Fibroblast of skin of left quadriceps (primary cell): ENCODE results near the gene XG.
A peak's percentile ranks its signal among the peaks of the same experiment; 100 is the strongest.
"Not testable (repeated sequence)": the region's sequence is repeated elsewhere in the genome, so short reads cannot be mapped to it uniquely, and the experiment has no call there.

ENCODE experiments used
- DNase-seq, 2 experiments: peaks; one replicate each; pipeline ENCODE4 v3.0.0-alpha.2; 2013; ENCODE audit warnings: low read depth in 2 of 2

Gene XG

GRCh38 chrX:2751874-2752300 is at the start of gene XG:
Gene XG (plus strand): TSS chrX:2752040. CDS start chrX:2752275, 235 bp downstream.
- not testable (repeated sequence) for DNase-seq

- no peak for DNase-seq
Measured at GRCh38 chrX:2703991-2704369, 47.9 kb upstream of the XG start.

- DNase-seq, result no peak
Measured at GRCh38 chrX:2705046-2705832, 46.6 kb upstream of the XG start.

- peak; percentile 79 to 81 for DNase-seq
Measured at GRCh38 chrX:2707334-2707760, 44.5 kb upstream of the XG start.

GRCh38 chrX:2708021-2708420 is 43.8 kb upstream of the XG start:
- DNase-seq, result no peak

GRCh38 chrX:2708592-2709188 is 43.1 kb upstream of the XG start:
- no peak for DNase-seq

GRCh38 chrX:2709556-2709955 is 42.3 kb upstream of the XG start:
- DNase-seq, result no peak

GRCh38 chrX:2710041-2710840 is 41.6 kb upstream of the XG start:
- peak in 1 of 2 experiments; percentile 26 for DNase-seq

GRCh38 chrX:2711441-2711840 is 40.4 kb upstream of the XG start:
- no peak for DNase-seq

GRCh38 chrX:2712428-2712827 is 39.4 kb upstream of the XG start:
- no peak for DNase-seq

GRCh38 chrX:2712890-2713840 is 38.7 kb upstream of the XG start:
- DNase-seq, result no peak

- no peak for DNase-seq
Measured at GRCh38 chrX:2714551-2714950, 37.3 kb upstream of the XG start.

- no peak for DNase-seq
Measured at GRCh38 chrX:2715066-2715600, 36.7 kb upstream of the XG start.

- no peak for DNase-seq
Measured at GRCh38 chrX:2717312-2717711, 34.5 kb upstream of the XG start.

- no peak for DNase-seq
Measured at GRCh38 chrX:2718821-2719220, 33.0 kb upstream of the XG start.

GRCh38 chrX:2719774-2720447 is 31.9 kb upstream of the XG start:
- no peak for DNase-seq

- no peak for DNase-seq
Measured at GRCh38 chrX:2723286-2723879, 28.5 kb upstream of the XG start.

GRCh38 chrX:2727264-2727663 is 24.6 kb upstream of the XG start:
- DNase-seq, result not testable (repeated sequence)

- DNase-seq, result no peak
Measured at GRCh38 chrX:2732076-2732475, 19.8 kb upstream of the XG start.

GRCh38 chrX:2732649-2733048 is 19.2 kb upstream of the XG start:
- DNase-seq, result no peak
